ENCODE measurements around the gene CDC42BPG. TPM values are rescaled to one million over a fixed set of nuclear protein-coding genes. Genes with fewer than 3 reads are reported as not detected.

The CDC42BPG gene
- polyA plus RNA-seq, 3 donors: 4.3 to 5.1 (median 4.3) TPM

Other genes starting within 250 kb of the CDC42BPG start
- gene NRXN2, start 121.5 kb downstream of the CDC42BPG start, polyA plus RNA-seq (ENCODE audit: insufficient read length in 3 of 3): 10 to 100 TPM; 11.7 to 12.1 (median 12.0) TPM
- 1 to 10 TPM; 3.1 to 4.2 (median 3.8) TPM for gene RASGRP2, start 100.5 kb downstream of the CDC42BPG start, polyA plus RNA-seq (ENCODE audit: insufficient read length in 3 of 3)
- gene PYGM, start 84.7 kb downstream of the CDC42BPG start, polyA plus RNA-seq (ENCODE audit: insufficient read length in 3 of 3): 1 to 10 TPM; 1.1 to 2.6 (median 2.4) TPM
- gene SF1, start 66.1 kb downstream of the CDC42BPG start, polyA plus RNA-seq (ENCODE audit: insufficient read length in 3 of 3): 100 to 1,000 TPM; 308 to 338 (median 314) TPM
- gene MAP4K2, start 41.4 kb downstream of the CDC42BPG start, polyA plus RNA-seq (ENCODE audit: insufficient read length in 3 of 3): 10 to 100 TPM; 17.0 to 18.5 (median 18.5) TPM
- 10 to 100 TPM; 30.0 to 33.6 (median 30.7) TPM for gene MEN1, start 34.1 kb downstream of the CDC42BPG start, polyA plus RNA-seq (ENCODE audit: insufficient read length in 3 of 3)
- gene EHD1, start 34.0 kb upstream of the CDC42BPG start, polyA plus RNA-seq (ENCODE audit: insufficient read length in 3 of 3): 10 to 100 TPM; 44.6 to 63.5 (median 49.4) TPM
- gene ATG2A, start 72.6 kb upstream of the CDC42BPG start, polyA plus RNA-seq (ENCODE audit: insufficient read length in 3 of 3): 10 to 100 TPM; 12.8 to 14.0 (median 13.2) TPM
- 10 to 100 TPM; 14.3 to 16.3 (median 16.0) TPM for gene PPP2R5B, start 80.0 kb upstream of the CDC42BPG start, polyA plus RNA-seq (ENCODE audit: insufficient read length in 3 of 3)
- gene GPHA2, start 91.2 kb upstream of the CDC42BPG start, polyA plus RNA-seq (ENCODE audit: insufficient read length in 3 of 3): 1 to 10 TPM; 1.5 to 1.7 (median 1.6) TPM
- 1 to 10 TPM in 1 of 3 donors, under 1 TPM in 2; 0.57 to 1.2 (median 0.67) TPM for gene MAJIN, start 127.5 kb upstream of the CDC42BPG start, polyA plus RNA-seq (ENCODE audit: insufficient read length in 3 of 3)
- 1 to 10 TPM; 2.7 to 3.1 (median 3.0) TPM for gene BATF2, start 152.3 kb upstream of the CDC42BPG start, polyA plus RNA-seq (ENCODE audit: insufficient read length in 3 of 3)
- 10 to 100 TPM; 51.5 to 64.4 (median 54.5) TPM for gene ARL2, start 169.5 kb upstream of the CDC42BPG start, polyA plus RNA-seq (ENCODE audit: insufficient read length in 3 of 3)
- gene SNX15, start 182.8 kb upstream of the CDC42BPG start, polyA plus RNA-seq (ENCODE audit: insufficient read length in 3 of 3): 10 to 100 TPM; 22.9 to 29.1 (median 26.9) TPM
- gene SAC3D1, start 196.6 kb upstream of the CDC42BPG start, polyA plus RNA-seq (ENCODE audit: insufficient read length in 3 of 3): 10 to 100 TPM in 2 of 3 donors, 1 to 10 TPM in 1; 9.9 to 12.8 (median 10.6) TPM
- gene NAALADL1, start 213.9 kb upstream of the CDC42BPG start, polyA plus RNA-seq (ENCODE audit: insufficient read length in 3 of 3): 10 to 100 TPM; 10.7 to 13.0 (median 12.9) TPM
- 10 to 100 TPM; 17.8 to 18.4 (median 18.0) TPM for gene CDCA5, start 239.4 kb upstream of the CDC42BPG start, polyA plus RNA-seq (ENCODE audit: insufficient read length in 3 of 3)
- gene ZFPL1, start 239.6 kb upstream of the CDC42BPG start, polyA plus RNA-seq (ENCODE audit: insufficient read length in 3 of 3): 10 to 100 TPM; 25.2 to 28.2 (median 27.3) TPM